GM12878 (cell line): ENCODE data around the gene SVIL. TPM values are rescaled to one million over a fixed set of nuclear protein-coding genes. Genes with fewer than 3 reads are reported as not detected.

Experiments
- ATAC-seq: fragments of 200-7000 bp; cut with Tn5 transposase; 3 replicates; pipeline ENCODE4 v1.9.1; 2020; ENCODE audit warnings: mild to moderate bottlenecking, moderate library complexity
- BruUV-seq: library from RNA; stranded (reverse); fragments of 400-500 nt; replicated peaks from 2 replicates; lab custom pipeline; 2021; lab: Mats Ljungman, UMichigan
- CTCF ChIA-PET: fragments of 300-600 bp; sonication (Branson Sonifier 250); formaldehyde crosslinking; extraction: SDS; loops from one replicate; lab custom pipeline; 2021; ENCODE audit warnings: inconsistent platforms; lab: Yijun Ruan, JAX
- POLR2A ChIA-PET: fragments of 350-600 bp; formaldehyde crosslinking; extraction: SDS; loops from one replicate; lab custom pipeline; 2021; ENCODE audit warnings: inconsistent platforms; lab: Charles Lee
- RAD21 ChIA-PET: fragments of 300-600 bp; sonication (Branson Sonifier 250); formaldehyde crosslinking; loops from one replicate; lab custom pipeline; 2023; ENCODE audit warnings: antibody characterized with exemption; ENCODE audit not compliant: unreplicated experiment; lab: Charles Lee
- SMC1A ChIA-PET: fragments of 300-600 bp; sonication (Branson Sonifier 250); formaldehyde crosslinking; loops from one replicate; lab custom pipeline; 2023; ENCODE audit not compliant: unreplicated experiment, uncharacterized antibody; lab: Charles Lee
- DNase-seq: peaks from one replicate; pipeline ENCODE4 v3.0.0-alpha.2; 2011; ENCODE audit warnings: low read depth, low spot score
- FAIRE-seq: peaks from 3 replicates; lab custom pipeline; 2011; peaks lifted over from hg19 to GRCh38; lab: Jason Lieb, UNC
- H2AFZ ChIP-seq: 2 replicates; pipeline ENCODE4 v1.6.0; 2011; ENCODE audit warnings: low read depth, low read length, control low read depth; ENCODE audit not compliant: control insufficient read depth
- H3K27ac ChIP-seq: 2 replicates; pipeline ENCODE4 v1.5.1; 2011; ENCODE audit warnings: control low read depth; ENCODE audit not compliant: control insufficient read depth, insufficient read depth
- H3K27me3 ChIP-seq, 2 experiments: replicated peaks in 1 of 2; 2 replicates each; pipeline versions ENCODE4 v1.6.0 to v1.6.1; 2011; ENCODE audit warnings: low read length in 1 of 2; ENCODE audit not compliant: control insufficient read depth in 2 of 2, insufficient read depth in 2 of 2
- H3K36me3 ChIP-seq, 2 experiments: 2 replicates each; pipeline ENCODE4 v1.5.1; 2011; ENCODE audit warnings: low read length in 1 of 2; ENCODE audit not compliant: control insufficient read depth in 2 of 2, insufficient read depth in 2 of 2
- H3K4me1 ChIP-seq: 2 replicates; pipeline ENCODE4 v1.6.1; 2011; ENCODE audit warnings: mild to moderate bottlenecking, low read length, moderate library complexity, mixed read lengths; ENCODE audit not compliant: control insufficient read depth, insufficient read depth
- H3K4me2 ChIP-seq: 2 replicates; pipeline ENCODE4 v1.6.0; 2011; ENCODE audit warnings: control low read depth; ENCODE audit not compliant: control insufficient read depth, insufficient read depth
- H3K4me3 ChIP-seq: fragments of 200-600 bp; sonication (generic); 2 replicates; pipeline ENCODE4 v1.5.1; 2016
- H3K79me2 ChIP-seq: 2 replicates; pipeline ENCODE4 v1.6.0; 2011; ENCODE audit warnings: low read length; ENCODE audit not compliant: control insufficient read depth, insufficient read depth
- H3K9ac ChIP-seq: 2 replicates; pipeline ENCODE4 v1.8.0; 2011; ENCODE audit warnings: low read length, control low read depth, mixed read lengths; ENCODE audit not compliant: control insufficient read depth, insufficient read depth
- H3K9me3 ChIP-seq: replicated peaks from 3 replicates; pipeline ENCODE4 v1.5.1; 2011; ENCODE audit warnings: mild to moderate bottlenecking, low read length; ENCODE audit not compliant: control insufficient read depth, insufficient read depth
- H4K20me1 ChIP-seq: 2 replicates; pipeline ENCODE4 v1.6.0; 2011; ENCODE audit not compliant: control insufficient read depth, insufficient read depth
- ATF3 ChIP-seq: IDR thresholded peaks from 2 replicates; pipeline ENCODE4 v1.6.1; 2011; ENCODE audit warnings: low read depth, mild to moderate bottlenecking, low read length, moderate library complexity, borderline replicate concordance; ENCODE audit errors: extremely low read depth
- BMI1 ChIP-seq: fragments of 450-650 bp; IDR thresholded peaks from 2 replicates; pipeline ENCODE4 v1.6.1; 2016; ENCODE audit warnings: mild to moderate bottlenecking, moderate library complexity, borderline replicate concordance
- CHD4 ChIP-seq: fragments of 200-600 bp; sonication (generic); IDR thresholded peaks from 2 replicates; pipeline ENCODE4 v1.6.1; 2016; ENCODE audit warnings: mild to moderate bottlenecking
- CREM ChIP-seq: IDR thresholded peaks from 2 replicates; pipeline ENCODE4 v1.6.1; 2014; ENCODE audit warnings: antibody characterized with exemption, low read depth
- ETV6 ChIP-seq, 2 experiments: fragments of 450-650 bp in 1 of 2; IDR thresholded peaks in 1 of 2; conservative IDR thresholded peaks in 1 of 2; 2 replicates each; pipeline ENCODE4 v1.6.1; 2014; ENCODE audit warnings: antibody characterized with exemption in 1 of 2, borderline replicate concordance in 1 of 2, low read depth in 1 of 2, mild to moderate bottlenecking in 1 of 2, moderate library complexity in 1 of 2
- EZH2 ChIP-seq: IDR thresholded peaks from 2 replicates; pipeline ENCODE4 v1.6.1; 2012; ENCODE audit warnings: low read depth, mild to moderate bottlenecking, control low read depth, inconsistent platforms, low read length, borderline replicate concordance; ENCODE audit not compliant: control insufficient read depth
- FOS ChIP-seq: IDR thresholded peaks from 3 replicates; pipeline ENCODE4 v1.6.1; 2011; ENCODE audit warnings: borderline replicate concordance; ENCODE audit not compliant: insufficient read length; ENCODE audit errors: extremely low read depth
- HDAC2 ChIP-seq: fragments of 200-600 bp; sonication (generic); IDR thresholded peaks from 2 replicates; pipeline ENCODE4 v1.6.1; 2017
- IKZF1 ChIP-seq: fragments of 450-650 bp; conservative IDR thresholded peaks from 2 replicates; pipeline ENCODE4 v1.6.1; 2017; ENCODE audit warnings: antibody characterized with exemption, mild to moderate bottlenecking
- NFIC ChIP-seq: IDR thresholded peaks from 2 replicates; pipeline ENCODE4 v1.6.1; 2012; ENCODE audit warnings: low read depth, mild to moderate bottlenecking, inconsistent platforms, low read length, moderate library complexity
- PBX3 ChIP-seq: IDR thresholded peaks from 2 replicates; pipeline ENCODE4 v1.6.1; 2011; ENCODE audit warnings: mild to moderate bottlenecking, low read depth, low read length, moderate library complexity; ENCODE audit not compliant: insufficient replicate concordance
- SKIL ChIP-seq: fragments of 450-650 bp; IDR thresholded peaks from 2 replicates; pipeline ENCODE4 v1.6.1; 2017; ENCODE audit warnings: mild to moderate bottlenecking, low read depth, inconsistent platforms; ENCODE audit not compliant: poor library complexity, severe bottlenecking
- SREBF1 ChIP-seq: IDR thresholded peaks from 2 replicates; pipeline ENCODE4 v1.6.1; 2012; ENCODE audit warnings: mild to moderate bottlenecking, low read length
- ZNF207 ChIP-seq: fragments of 450-650 bp; IDR thresholded peaks from 2 replicates; pipeline ENCODE4 v1.6.1; 2014; ENCODE audit warnings: antibody characterized with exemption, mild to moderate bottlenecking, borderline replicate concordance
- WGBS: methylation state at CpG from one replicate; pipeline ENCODE4 v1.1.6; 2016; ENCODE audit warnings: low lambda C conversion rate; ENCODE audit not compliant: insufficient replicate concordance, insufficient coverage; ENCODE audit errors: missing lambda C conversion rate; 5-methylcytosine and 5-hydroxymethylcytosine counted together
- in situ Hi-C: fragments of 300-500 bp; cut with MboI; formaldehyde crosslinking; loops from 9 replicates; pipeline ENCODE4 v1.14.3; 2018; ENCODE audit warnings: mixed read lengths
- intact Hi-C: fragments of 100-400 bp; cut with micrococcal nuclease; formaldehyde crosslinking; loops from one replicate; pipeline ENCODE4 v1.14.2; 2022; ENCODE audit not compliant: unreplicated experiment
- polyA plus RNA-seq, 11 experiments: library from polyadenylated mRNA; depleted of rRNA in 4 of 11; unstranded in 6 of 11; stranded (reverse) in 5 of 11; fragments of >200 nt; fragmentation: Nextera tagmentation in 4 of 11; fragmentation: Illumina TruSeq in 1 of 11; extraction: Ambion mirVana in 4 of 11; extraction: Trizol in 1 of 11; gene quantifications; 1 replicate in 1 of 11; 2 replicates in 10 of 11; pipeline versions ENCODE4 v1.2.1 to v1.2.3, GENCODE V29; 2011 to 2016; ENCODE audit warnings: inconsistent platforms in 2 of 11, missing spikeins in 2 of 11, low read depth in 1 of 11
- total RNA-seq, 4 experiments: library from RNA; depleted of rRNA in 3 of 4; stranded (reverse); fragments of >200 nt in 3 of 4; fragmentation: Illumina TruSeq in 1 of 4; extraction: Trizol in 1 of 4; gene quantifications; 2 replicates each; pipeline versions ENCODE4 v1.2.1 to v1.2.3, GENCODE V29; 2013 to 2021

SVIL gene
- total and polyA plus RNA-seq, 10 of the 15 experiments (the other 5 are each of a cell fraction or from before 2014, with no cell fraction given): 0.22 to 1.9 (median 0.87) TPM

GRCh38 chr10:29435809-29436501 lies 198.8 kb downstream of the SVIL start:
- WGBS: 68% methylated on average over 6 of the region's 6 CpGs
- Histone ChIP-seq H3K9ac (no peak overlapping the region), H3K9me3 (no peaks in the 10 kb centered on the region; the same call in 2 of the 3 replicates), H3K79me2 (no peaks in the 10 kb centered on the region), H3K4me3 (no peak overlapping the region), H4K20me1 (no peaks in the 10 kb centered on the region), H3K36me3 (no peaks in the 10 kb centered on the region), H3K4me2 (no peak overlapping the region), H3K27me3 (no peaks in the 10 kb centered on the region), H3K4me1 (no peaks in the 10 kb centered on the region), H3K27ac (no peak overlapping the region), H2AFZ (no peak overlapping the region)
- no peak for DNase-seq
- ChIA-PET RAD21 (interaction anchor here (1.1 kb wide), 1 partner anchor 49 kb away, joined by 5 read pairs; no protein-coding TSS in a partner anchor), CTCF (interaction anchor here (1.0 to 2.6 kb wide), 2 partner anchors 12 to 84 kb away, joined by 3 to 11 read pairs; no protein-coding TSS in a partner anchor), SMC1A (interaction anchor here (0.6 kb wide), 1 partner anchor 182 kb away, joined by 4 read pairs; no protein-coding TSS in a partner anchor), POLR2A (no interaction called here)
- in situ Hi-C loops: no loop called here
- intact Hi-C loops: no loop called here
- no peak for FAIRE-seq
- no TSS peak for BruUV-seq
- no peak for ATAC-seq
- no peak for TF ChIP-seq ETV6 (conservative IDR thresholded peaks at IDR 0.05 in 1 of 2, IDR thresholded peaks at IDR 0.05 in 1 of 2; ENCODE audit: borderline replicate concordance in 1 of 2, low read depth in 1 of 2)
- no peak for TF ChIP-seq ZNF207
- no peak for TF ChIP-seq BMI1
- no peak for TF ChIP-seq SREBF1
- TF ChIP-seq ATF3: no peak
- TF ChIP-seq CREM: no peak
- no peak for TF ChIP-seq PBX3
- no peak for TF ChIP-seq IKZF1
- no peak for TF ChIP-seq SKIL
- no peak for TF ChIP-seq EZH2
- TF ChIP-seq HDAC2: no peak
- TF ChIP-seq CHD4: no peak
- no peak for TF ChIP-seq FOS
- no peak for TF ChIP-seq NFIC
